Tibial artery (tissue), 4 donors: Measurements from ENCODE around the gene CBY1.

Experiments used
- DNase-seq, 2 donors: peaks; one replicate each; pipeline ENCODE4 v3.0.0-alpha.2; 2019
- H3K27ac ChIP-seq, 2 donors: fragments of 200-600 bp; sonication (generic) in 1 of 2; 1 replicate in 1 of 2; 2 replicates in 1 of 2; pipeline ENCODE4 v1.5.1; 2018 to 2019; ENCODE audit warnings: mild to moderate bottlenecking in 1 of 2
- H3K27me3 ChIP-seq, 2 donors: fragments of 200-600 bp; sonication (generic) in 1 of 2; one replicate each; pipeline versions ENCODE4 v1.5.1 to v1.6.0; 2016 to 2019
- H3K36me3 ChIP-seq, 3 donors: fragments of 200-600 bp; sonication (generic) in 2 of 3; one replicate each; pipeline ENCODE4 v1.5.1; 2016 to 2019; ENCODE audit warnings: mild to moderate bottlenecking in 2 of 3
- H3K4me1 ChIP-seq, 4 donors: fragments of 200-600 bp; sonication (generic) in 2 of 4; 1 replicate in 3 of 4; 2 replicates in 1 of 4; pipeline ENCODE4 v1.5.1; 2016 to 2019
- H3K4me3 ChIP-seq, 2 donors: fragments of 200-600 bp; sonication (generic) in 1 of 2; 1 replicate in 1 of 2; 2 replicates in 1 of 2; pipeline ENCODE4 v1.5.1; 2018 to 2019; ENCODE audit warnings: mild to moderate bottlenecking in 2 of 2
- H3K9me3 ChIP-seq, 3 donors: fragments of 200-600 bp; sonication (generic) in 1 of 3; one replicate each; pipeline ENCODE4 v1.5.1; 2016 to 2019
- intact Hi-C: fragments of 100-400 bp; cut with DNase I; formaldehyde crosslinking; loops from one replicate; pipeline ENCODE4 v1.15.0; 2023; ENCODE audit warnings: low total_unique reads
- TF ChIP-seq, protein P1 (sequence below), 2 experiments: fragments of 200-600 bp in 1 of 2; fragments of 450-650 bp in 1 of 2; IDR thresholded peaks; one replicate each; pipeline ENCODE4 v1.5.1; 2017 to 2019; ENCODE audit warnings: antibody characterized with exemption in 2 of 2, mild to moderate bottlenecking in 1 of 2, moderate library complexity in 1 of 2

Gene CBY1

DNA sequence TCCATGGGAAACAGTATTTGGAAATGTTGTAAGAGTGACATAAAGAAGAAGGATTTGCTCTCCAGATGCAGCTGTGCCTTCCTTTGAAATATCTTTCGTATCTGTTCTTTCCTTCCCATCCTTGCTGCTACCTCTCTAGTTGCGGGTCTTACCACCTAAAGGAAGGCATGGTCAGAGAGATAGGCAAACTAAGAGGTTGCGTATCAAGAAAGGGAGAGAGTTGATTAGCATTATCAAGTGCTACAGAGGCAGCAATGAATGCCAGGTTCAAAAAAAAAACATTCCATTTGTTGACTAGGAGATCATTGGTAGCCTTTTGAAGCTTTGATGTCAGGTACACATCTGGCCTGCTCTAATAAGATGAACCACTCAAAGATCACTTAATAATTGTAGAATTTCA lies 53.9 kb downstream of the CBY1 start:
- TF ChIP-seq, protein P1, sequence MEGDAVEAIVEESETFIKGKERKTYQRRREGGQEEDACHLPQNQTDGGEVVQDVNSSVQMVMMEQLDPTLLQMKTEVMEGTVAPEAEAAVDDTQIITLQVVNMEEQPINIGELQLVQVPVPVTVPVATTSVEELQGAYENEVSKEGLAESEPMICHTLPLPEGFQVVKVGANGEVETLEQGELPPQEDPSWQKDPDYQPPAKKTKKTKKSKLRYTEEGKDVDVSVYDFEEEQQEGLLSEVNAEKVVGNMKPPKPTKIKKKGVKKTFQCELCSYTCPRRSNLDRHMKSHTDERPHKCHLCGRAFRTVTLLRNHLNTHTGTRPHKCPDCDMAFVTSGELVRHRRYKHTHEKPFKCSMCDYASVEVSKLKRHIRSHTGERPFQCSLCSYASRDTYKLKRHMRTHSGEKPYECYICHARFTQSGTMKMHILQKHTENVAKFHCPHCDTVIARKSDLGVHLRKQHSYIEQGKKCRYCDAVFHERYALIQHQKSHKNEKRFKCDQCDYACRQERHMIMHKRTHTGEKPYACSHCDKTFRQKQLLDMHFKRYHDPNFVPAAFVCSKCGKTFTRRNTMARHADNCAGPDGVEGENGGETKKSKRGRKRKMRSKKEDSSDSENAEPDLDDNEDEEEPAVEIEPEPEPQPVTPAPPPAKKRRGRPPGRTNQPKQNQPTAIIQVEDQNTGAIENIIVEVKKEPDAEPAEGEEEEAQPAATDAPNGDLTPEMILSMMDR (IDR thresholded peaks at IDR 0.05) = no peak
- intact Hi-C loops = no loop called here
- H3K27ac ChIP-seq = no peak overlapping the region
- no peak for DNase-seq
- H3K4me3 ChIP-seq = no peak overlapping the region
- peaks cover 0 to 48% (median 17%) of the 10 kb centered on the region in 4 donors for H3K4me1 ChIP-seq
- peaks cover 0 to 15% (median 13%) of the 10 kb centered on the region in 3 donors for H3K36me3 ChIP-seq
- no peaks in the 10 kb centered on the region for H3K9me3 ChIP-seq
- no peaks in the 10 kb centered on the region for H3K27me3 ChIP-seq

DNA sequence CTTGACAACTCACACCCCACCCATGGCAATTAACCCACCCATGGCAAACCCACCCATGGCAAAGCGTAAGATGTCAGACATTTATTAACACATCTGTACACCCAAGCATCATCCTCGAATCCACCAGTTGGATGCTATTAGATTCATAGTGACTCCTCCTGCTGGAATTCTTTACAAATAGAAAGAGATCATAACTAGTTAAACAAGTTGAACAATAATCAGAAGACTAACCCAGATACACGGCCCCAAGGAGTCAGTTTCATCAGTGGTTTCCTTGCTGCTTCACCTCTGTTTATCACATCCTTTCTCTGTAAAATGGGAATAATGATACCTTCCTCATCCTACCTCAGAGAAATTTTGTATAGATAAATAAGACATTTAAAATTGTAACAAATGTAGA lies 54.4 kb downstream of the CBY1 start:
- Histone ChIP-seq H3K36me3 (peaks cover 0 to 20% (median 14%) of the 10 kb centered on the region in 3 donors), H3K4me3 (no peak overlapping the region), H3K27ac (no peak overlapping the region), H3K27me3 (no peaks in the 10 kb centered on the region), H3K9me3 (no peaks in the 10 kb centered on the region), H3K4me1 (peaks cover 0 to 48% (median 18%) of the 10 kb centered on the region in 4 donors)
- intact Hi-C loops = no loop called here
- DNase-seq = no peak
- TF ChIP-seq, protein P1 (IDR thresholded peaks at IDR 0.05) = no peak

DNA sequence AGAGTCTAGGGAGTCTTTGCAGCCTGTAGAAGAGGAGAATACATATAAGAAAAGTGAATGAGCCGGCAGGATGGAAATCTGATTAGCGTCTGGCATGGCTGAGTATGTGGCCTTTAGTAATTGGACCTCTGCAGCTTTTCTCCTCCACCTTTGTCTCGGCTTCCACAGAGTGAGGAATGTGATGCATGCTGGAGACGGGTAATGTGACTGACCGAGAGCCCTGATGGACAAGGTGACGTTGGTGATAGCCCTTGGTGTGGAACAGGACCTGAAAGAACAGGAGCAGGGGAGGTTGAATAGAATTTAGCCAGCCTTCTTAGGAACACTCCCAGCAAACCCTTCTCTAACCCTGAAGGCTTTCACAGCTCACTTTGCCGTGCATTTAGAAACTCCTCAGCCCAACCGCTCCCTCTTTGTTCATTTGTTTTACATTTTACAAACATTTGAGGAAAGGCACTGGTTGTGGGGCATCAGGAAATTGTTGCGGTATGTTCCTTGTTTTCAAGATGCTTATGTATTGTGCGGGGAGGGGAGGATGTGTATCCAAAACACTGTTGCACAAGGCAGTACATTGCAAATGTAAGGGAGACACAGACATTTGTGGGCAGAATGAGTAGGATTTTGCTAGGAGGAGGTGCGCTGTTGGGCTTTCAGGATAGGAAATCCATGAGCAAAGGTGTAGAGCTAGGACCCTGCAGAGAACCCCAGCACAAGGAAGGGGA lies 56.2 kb downstream of the CBY1 start:
- Histone ChIP-seq H3K4me1 (peaks cover 0 to 39% (median 11%) of the 10 kb centered on the region in 4 donors), H3K4me3 (no peak overlapping the region), H3K9me3 (no peaks in the 10 kb centered on the region), H3K36me3 (peaks cover 14 to 38% (median 31%) of the 10 kb centered on the region in 3 donors), H3K27ac (no peak overlapping the region), H3K27me3 (no peaks in the 10 kb centered on the region)
- TF ChIP-seq, protein P1 (IDR thresholded peaks at IDR 0.05) = no peak
- intact Hi-C loops = no loop called here
- no peak for DNase-seq

DNA sequence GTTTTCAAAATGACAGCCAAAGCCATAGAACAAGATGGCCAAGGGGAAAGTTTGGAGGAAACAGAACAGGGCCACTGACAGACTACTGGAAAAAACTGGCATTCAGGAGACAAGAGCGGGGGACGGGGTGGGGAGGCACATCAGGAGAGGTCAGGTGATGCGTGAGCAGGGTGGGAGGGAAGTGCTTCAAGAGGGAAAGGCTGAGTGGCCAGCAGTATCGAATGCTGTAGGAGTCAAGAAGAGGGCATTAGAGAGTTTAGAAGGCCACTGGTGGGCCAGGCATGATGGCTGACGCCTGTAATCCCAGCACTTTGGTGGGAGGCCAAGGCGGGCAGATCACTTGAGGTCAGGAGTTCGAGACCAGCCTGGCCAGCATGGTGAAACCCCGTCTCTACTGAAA lies 57.5 kb downstream of the CBY1 start:
- intact Hi-C loops = no loop called here
- H3K9me3 ChIP-seq = no peaks in the 10 kb centered on the region
- TF ChIP-seq, protein P1 (IDR thresholded peaks at IDR 0.05) = no peak
- no peak overlapping the region for H3K27ac ChIP-seq
- H3K36me3 ChIP-seq = peaks cover 19 to 43% (median 31%) of the 10 kb centered on the region in 3 donors
- peaks cover 0 to 38% (median 12%) of the 10 kb centered on the region in 4 donors for H3K4me1 ChIP-seq
- DNase-seq = no peak
- H3K27me3 ChIP-seq = no peaks in the 10 kb centered on the region
- H3K4me3 ChIP-seq = no peak overlapping the region

DNA sequence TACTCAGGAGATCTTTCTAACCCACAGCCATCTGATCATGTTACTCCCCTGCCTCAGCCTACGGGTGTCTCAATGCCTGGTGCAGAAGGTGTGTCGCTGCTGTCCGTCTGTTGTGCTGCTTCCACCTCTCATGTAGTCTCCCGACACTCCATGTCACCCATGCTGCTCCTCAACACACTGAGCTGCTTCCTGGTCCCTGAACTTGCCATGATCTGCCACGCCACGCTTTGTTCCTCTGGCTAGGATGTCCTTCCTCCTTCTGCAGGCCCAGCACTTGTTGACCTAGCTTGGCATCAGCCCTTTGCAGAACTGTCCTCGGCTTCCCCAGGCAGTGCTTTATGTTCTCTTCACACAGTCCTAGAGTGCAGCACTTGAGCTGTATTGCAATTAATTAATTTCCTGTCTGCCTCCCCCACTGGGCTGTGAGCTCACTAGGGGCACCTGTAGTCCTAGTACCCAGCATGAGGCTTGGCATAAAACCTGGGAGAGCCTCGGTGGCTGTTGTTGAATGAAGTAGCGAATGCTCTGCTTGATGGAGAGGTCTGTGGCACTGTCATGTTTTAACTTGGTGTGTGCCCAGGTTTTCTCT lies 58.8 kb downstream of the CBY1 start:
- H3K27ac ChIP-seq = no peak overlapping the region
- H3K4me1 ChIP-seq = peaks cover 0 to 36% (median 16%) of the 10 kb centered on the region in 4 donors
- intact Hi-C loops = no loop called here
- TF ChIP-seq, protein P1 (IDR thresholded peaks at IDR 0.05) = no peak
- no peak for DNase-seq
- no peak overlapping the region for H3K4me3 ChIP-seq
- no peaks in the 10 kb centered on the region for H3K9me3 ChIP-seq
- H3K36me3 ChIP-seq = peaks cover 19 to 41% (median 30%) of the 10 kb centered on the region in 3 donors
- no peaks in the 10 kb centered on the region for H3K27me3 ChIP-seq
